Liver (tissue), 3 donors: ENCODE measurements around the gene ATP5F1B.

ENCODE experiments used
- EGR1 ChIP-seq, 2 donors: IDR thresholded peaks; 2 replicates each; pipeline ENCODE4 v1.6.1; 2016 to 2018; ENCODE audit warnings: antibody characterized with exemption in 2 of 2, low read depth in 2 of 2
- FOXA1 ChIP-seq: IDR thresholded peaks from 2 replicates; pipeline ENCODE4 v1.6.1; 2016; ENCODE audit warnings: antibody characterized with exemption
- GABPA ChIP-seq, 2 donors: IDR thresholded peaks in 1 of 2; conservative IDR thresholded peaks in 1 of 2; 2 replicates each; pipeline ENCODE4 v1.6.1; 2016; ENCODE audit warnings: antibody characterized with exemption in 2 of 2, mild to moderate bottlenecking in 1 of 2, moderate library complexity in 1 of 2
- JUND ChIP-seq, 2 donors: IDR thresholded peaks; 2 replicates each; pipeline ENCODE4 v1.6.1; 2016; ENCODE audit warnings: antibody characterized with exemption in 2 of 2
- RAD21 ChIP-seq, 2 donors: IDR thresholded peaks; 2 replicates each; pipeline ENCODE4 v1.6.1; 2016; ENCODE audit warnings: antibody characterized with exemption in 2 of 2, mild to moderate bottlenecking in 2 of 2
- TF ChIP-seq, protein P1 (sequence below): fragments of 150-350 bp; IDR thresholded peaks from 2 replicates; pipeline ENCODE4 v1.5.1; 2017; ENCODE audit warnings: improper control_type of control experiment, low read depth, low read length; ENCODE audit not compliant: missing input control
- donor health status: healthy.
- donor health status: healthy.

DNA sequence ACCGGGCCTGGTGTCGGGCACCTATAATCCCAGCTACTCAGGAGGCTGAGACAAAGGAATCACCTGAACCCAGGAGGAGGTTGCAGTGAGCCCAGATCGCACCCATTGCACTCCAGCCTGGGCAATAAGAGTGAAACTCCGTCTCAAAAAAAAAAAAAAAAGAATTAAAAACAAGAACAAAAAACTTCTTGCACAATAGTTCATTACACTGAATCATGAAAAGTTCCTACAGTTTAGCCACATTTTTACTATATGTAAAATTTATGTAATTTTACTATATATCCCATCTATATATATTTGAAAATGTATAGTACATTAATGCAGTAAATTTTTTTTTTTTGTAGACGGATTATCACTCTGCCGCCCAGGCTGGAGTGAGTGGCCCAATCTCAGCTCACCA is 4.6 kb downstream of the ATP5F1B start:
- TF ChIP-seq, protein P1, sequence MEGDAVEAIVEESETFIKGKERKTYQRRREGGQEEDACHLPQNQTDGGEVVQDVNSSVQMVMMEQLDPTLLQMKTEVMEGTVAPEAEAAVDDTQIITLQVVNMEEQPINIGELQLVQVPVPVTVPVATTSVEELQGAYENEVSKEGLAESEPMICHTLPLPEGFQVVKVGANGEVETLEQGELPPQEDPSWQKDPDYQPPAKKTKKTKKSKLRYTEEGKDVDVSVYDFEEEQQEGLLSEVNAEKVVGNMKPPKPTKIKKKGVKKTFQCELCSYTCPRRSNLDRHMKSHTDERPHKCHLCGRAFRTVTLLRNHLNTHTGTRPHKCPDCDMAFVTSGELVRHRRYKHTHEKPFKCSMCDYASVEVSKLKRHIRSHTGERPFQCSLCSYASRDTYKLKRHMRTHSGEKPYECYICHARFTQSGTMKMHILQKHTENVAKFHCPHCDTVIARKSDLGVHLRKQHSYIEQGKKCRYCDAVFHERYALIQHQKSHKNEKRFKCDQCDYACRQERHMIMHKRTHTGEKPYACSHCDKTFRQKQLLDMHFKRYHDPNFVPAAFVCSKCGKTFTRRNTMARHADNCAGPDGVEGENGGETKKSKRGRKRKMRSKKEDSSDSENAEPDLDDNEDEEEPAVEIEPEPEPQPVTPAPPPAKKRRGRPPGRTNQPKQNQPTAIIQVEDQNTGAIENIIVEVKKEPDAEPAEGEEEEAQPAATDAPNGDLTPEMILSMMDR: no peak
- TF ChIP-seq GABPA (IDR thresholded peaks at IDR 0.05 in 1 of 2, conservative IDR thresholded peaks at IDR 0.05 in 1 of 2): no peak
- TF ChIP-seq RAD21 (IDR thresholded peaks at IDR 0.05): no peak
- TF ChIP-seq JUND (IDR thresholded peaks at IDR 0.05): no peak
- no peak for TF ChIP-seq FOXA1
- TF ChIP-seq EGR1 (IDR thresholded peaks at IDR 0.05; ENCODE audit: low read depth in 2 of 2): no peak
